Measurements from ENCODE around the gene TUBB4B. TPM values are rescaled to one million over a fixed set of nuclear protein-coding genes. Genes with fewer than 3 reads are reported as not detected.

Gene TUBB4B
- total RNA-seq, 4 donors from 2014 or later, result 181 to 757 (median 487) TPM

DNA sequence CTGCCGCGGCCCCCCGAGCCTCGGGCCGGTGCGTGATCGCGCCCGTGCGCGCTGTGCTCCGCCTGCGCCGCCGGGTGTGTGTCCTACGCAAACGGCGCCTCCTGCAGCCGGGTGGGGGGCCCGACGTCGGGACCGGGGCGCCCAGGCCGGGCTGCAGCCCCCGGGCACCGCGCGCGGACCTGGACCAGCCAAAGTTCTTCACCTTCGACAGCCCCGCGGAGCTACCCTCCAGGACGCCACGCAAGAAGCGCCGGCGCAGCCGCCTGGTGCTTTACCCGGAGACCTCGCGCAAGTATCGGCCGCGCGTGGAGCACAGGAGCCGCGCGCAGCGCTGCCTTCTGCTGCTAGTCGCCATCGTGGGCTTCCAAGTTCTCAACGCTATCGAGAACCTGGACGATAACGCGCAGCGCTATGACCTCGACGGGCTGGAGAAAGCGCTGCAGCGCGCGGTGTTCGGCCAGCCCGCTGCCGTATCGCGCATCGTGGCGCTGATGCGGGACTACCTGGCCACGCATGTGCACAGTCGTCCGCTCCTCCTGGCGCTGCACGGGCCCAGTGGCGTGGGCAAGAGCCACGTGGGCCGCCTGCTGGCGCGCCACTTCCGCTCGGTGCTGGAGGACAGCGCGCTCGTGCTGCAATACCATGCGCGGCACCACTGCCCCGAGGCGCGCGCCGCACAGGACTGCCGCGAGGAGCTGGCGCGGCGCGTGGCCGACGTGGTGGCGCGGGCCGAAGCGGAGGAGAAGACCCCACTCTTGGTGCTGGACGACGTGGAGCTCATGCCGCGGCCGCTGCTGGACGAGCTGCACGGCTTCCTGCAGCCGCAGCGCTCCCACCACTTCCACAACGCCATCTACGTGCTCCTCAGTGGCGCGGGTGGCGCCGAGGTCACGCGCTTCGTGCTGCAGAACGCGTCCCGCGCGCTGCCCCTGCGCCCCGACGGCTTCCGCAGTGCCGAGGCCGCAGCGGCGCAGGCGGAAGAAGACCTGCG, 37.9 kb downstream of the TUBB4B start:
- H3K27ac ChIP-seq, result no peak overlapping the region

DNA sequence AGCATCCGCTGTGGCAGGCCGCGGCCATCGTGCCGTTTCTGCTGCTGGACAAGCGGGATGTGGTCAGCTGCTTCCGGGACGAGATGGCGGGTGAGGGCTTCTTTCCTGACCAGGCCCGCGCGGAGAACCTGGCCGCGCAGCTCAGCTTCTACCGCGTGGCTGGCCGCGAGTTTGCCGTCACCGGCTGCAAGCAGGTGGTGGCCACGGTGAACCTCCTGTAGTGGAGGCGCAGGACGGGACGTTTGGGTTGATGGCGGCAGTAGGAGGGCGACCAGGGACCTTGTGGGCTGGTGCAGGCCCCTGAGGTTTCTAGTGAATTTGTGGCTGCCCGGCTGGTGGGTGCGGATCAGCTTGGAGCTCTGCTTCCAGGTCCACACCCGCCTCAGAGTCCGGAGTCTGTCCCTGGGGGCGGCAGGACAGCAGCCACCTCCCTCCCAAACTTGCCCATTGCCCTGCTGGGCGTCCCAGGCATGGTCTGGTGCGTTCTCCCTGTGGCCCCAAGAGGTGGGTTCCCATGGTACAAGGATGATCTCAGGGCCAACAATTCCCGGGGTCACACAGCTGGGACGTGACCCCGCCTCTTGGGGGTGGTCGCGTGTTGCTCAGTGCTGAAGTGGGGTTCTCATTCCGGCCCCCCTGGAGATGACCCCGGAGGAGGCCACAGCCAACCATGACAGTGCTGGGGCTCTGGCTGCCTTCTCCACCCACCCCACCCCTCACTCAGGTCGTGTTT, 38.8 kb downstream of the TUBB4B start:
- TF ChIP-seq, protein P1, sequence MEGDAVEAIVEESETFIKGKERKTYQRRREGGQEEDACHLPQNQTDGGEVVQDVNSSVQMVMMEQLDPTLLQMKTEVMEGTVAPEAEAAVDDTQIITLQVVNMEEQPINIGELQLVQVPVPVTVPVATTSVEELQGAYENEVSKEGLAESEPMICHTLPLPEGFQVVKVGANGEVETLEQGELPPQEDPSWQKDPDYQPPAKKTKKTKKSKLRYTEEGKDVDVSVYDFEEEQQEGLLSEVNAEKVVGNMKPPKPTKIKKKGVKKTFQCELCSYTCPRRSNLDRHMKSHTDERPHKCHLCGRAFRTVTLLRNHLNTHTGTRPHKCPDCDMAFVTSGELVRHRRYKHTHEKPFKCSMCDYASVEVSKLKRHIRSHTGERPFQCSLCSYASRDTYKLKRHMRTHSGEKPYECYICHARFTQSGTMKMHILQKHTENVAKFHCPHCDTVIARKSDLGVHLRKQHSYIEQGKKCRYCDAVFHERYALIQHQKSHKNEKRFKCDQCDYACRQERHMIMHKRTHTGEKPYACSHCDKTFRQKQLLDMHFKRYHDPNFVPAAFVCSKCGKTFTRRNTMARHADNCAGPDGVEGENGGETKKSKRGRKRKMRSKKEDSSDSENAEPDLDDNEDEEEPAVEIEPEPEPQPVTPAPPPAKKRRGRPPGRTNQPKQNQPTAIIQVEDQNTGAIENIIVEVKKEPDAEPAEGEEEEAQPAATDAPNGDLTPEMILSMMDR (IDR thresholded peaks at IDR 0.05), result no peak
- no peak for TF ChIP-seq POLR2A (IDR thresholded peaks at IDR 0.05)
- Histone ChIP-seq H3K9me3 (no peaks in the 10 kb centered on the region), H3K27ac (no peak overlapping the region), H3K4me3 (replicated peaks in 1 of 3) (no peak overlapping the region), H3K4me1 (peaks cover 22 to 30% of the 10 kb centered on the region in 2 donors), H3K36me3 (no peaks in the 10 kb centered on the region), H3K27me3 (no peaks in the 10 kb centered on the region)
- intact Hi-C loops (cut with DNase I), result no loop called here
- DNase-seq, result no peak
- WGBS, 2 donors, result 95% methylated on average over 19 to 35 of the region's 41 CpGs

More for the DNA sequence above, 37.9 kb downstream of the TUBB4B start:
- no peak for TF ChIP-seq POLR2A (IDR thresholded peaks at IDR 0.05)
- TF ChIP-seq, protein P1 (IDR thresholded peaks at IDR 0.05), result no peak
- Histone ChIP-seq H3K27me3 (no peaks in the 10 kb centered on the region), H3K9me3 (no peaks in the 10 kb centered on the region), H3K4me3 (replicated peaks in 1 of 3) (no peak overlapping the region), H3K4me1 (peaks cover 29 to 35% of the 10 kb centered on the region in 2 donors), H3K36me3 (no peaks in the 10 kb centered on the region)
- no peak for DNase-seq
- intact Hi-C loops (cut with DNase I), result no loop called here
- 92 to 94% methylated on average over 100 to 117 of the region's 139 CpGs for WGBS, 2 donors

DNA sequence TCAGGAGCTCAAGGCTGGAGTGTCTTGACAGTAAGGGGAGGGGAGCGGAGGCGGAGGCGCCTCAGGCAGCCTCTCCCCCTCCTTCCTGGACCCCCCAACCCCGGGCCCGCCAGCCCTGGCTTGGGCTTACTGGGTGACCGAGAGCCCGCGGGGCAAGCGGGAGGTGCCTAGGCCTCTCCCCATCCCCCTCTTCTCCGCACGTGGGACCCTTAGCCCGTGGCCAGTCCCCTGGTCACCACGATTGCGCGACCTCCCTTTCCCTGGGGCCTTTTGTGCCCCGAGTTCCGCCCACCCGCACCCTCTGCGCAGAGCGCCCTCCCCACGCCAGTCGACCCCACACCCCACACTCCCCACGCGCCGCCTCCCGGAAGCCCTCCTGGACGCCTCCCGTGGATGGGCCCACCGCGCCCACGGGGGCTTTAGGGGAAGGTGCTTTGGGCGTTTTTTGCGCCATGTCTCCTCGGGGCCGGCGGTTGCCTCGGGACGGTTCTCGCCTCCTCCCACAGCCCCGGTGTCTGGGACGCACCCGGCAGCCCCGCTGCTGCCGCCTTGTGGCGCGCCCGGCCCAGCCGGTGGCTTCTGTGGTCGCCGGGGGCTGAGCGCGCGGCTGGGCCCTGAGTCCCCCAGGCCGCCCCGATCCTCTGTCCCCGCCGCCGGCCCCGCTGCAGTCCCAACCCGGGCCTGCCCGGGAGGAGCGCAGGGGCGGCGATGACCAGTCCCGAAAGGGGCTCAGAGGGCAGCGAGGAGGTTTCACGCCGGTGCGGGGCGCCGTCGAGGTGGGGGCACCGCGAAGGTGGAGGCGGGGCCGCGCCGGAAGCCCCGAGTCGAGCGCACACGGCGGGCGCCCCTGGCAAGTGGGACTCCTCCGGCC, 39.6 kb downstream of the TUBB4B start:
- Histone ChIP-seq H3K27ac (no peak overlapping the region), H3K27me3 (no peaks in the 10 kb centered on the region), H3K36me3 (no peaks in the 10 kb centered on the region), H3K9me3 (no peaks in the 10 kb centered on the region), H3K4me1 (peaks cover 22 to 28% of the 10 kb centered on the region in 2 donors), H3K4me3 (replicated peaks in 1 of 3) (no peak overlapping the region)
- intact Hi-C loops (cut with DNase I), result no loop called here
- WGBS, 2 donors, result 62 to 70% methylated on average over 52 to 72 of the region's 85 CpGs
- TF ChIP-seq POLR2A (IDR thresholded peaks at IDR 0.05), result no peak
- TF ChIP-seq, protein P1 (IDR thresholded peaks at IDR 0.05), result no peak
- DNase-seq, result no peak

DNA sequence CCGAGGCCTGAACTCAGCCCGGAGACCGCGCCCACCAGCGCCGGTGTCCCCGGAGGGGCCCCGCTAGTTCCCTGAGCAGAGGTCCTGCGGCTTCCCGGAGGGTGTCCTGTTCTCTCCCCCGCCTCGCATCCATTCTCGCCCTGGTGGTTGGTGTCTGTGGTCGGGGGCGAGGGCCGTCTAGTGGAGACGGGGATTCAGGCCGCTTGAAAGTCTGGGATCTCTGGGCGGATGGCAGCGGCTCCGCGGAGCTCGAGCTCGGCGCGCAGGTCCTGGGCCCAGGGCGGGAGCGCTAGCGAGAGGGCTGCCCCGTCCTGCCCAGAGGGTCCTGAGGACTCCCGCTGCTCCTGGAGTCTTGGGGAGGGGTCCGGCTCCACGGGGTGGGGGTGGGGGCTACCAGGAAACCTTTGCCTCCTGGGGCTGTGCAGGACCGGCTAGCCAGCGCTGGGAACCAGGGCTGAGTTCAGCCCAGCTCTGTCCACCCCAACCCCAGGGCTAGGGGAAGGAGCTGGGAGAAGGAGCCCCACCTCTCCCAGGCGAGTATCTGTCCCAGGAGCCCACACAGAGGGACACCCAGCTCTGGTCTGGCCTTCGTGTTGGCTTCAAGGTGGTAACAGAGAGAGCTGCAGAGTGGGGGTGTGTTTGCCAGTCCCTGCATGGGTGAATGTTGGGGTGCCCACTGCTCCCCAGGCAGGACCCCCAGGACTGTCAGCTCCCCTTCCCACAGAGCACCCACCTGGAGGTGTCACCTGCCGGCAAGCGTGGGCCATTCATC, 40.4 kb downstream of the TUBB4B start:
- Histone ChIP-seq H3K27me3 (no peaks in the 10 kb centered on the region), H3K4me1 (peaks cover 19% of the 10 kb centered on the region in 2 donors), H3K27ac (no peak overlapping the region), H3K9me3 (no peaks in the 10 kb centered on the region), H3K4me3 (replicated peaks in 1 of 3) (no peak overlapping the region), H3K36me3 (no peaks in the 10 kb centered on the region)
- intact Hi-C loops (cut with DNase I), result no loop called here
- TF ChIP-seq, protein P1 (IDR thresholded peaks at IDR 0.05), result no peak
- TF ChIP-seq POLR2A (IDR thresholded peaks at IDR 0.05), result no peak
- no peak for DNase-seq
- 75% methylated on average over 22 to 35 of the region's 39 CpGs for WGBS, 2 donors

Measured in thyroid gland (tissue), 4 donors.